CD4-positive, alpha-beta T cell treated with Interferon alpha-2 for 1 hour (primary cell): ENCODE data around the gene KLHDC1.

Experiments used
- DNase-seq, 2 donors: peaks; one replicate each; pipeline ENCODE4 v3.0.0-alpha.2; 2020 to 2022

Gene KLHDC1

GRCh38 chr14:49792618-49793017, 99.7 kb downstream of the KLHDC1 start:
- DNase-seq = no peak

- no peak for DNase-seq
Measured at GRCh38 chr14:49796025-49796424, 103.1 kb downstream of the KLHDC1 start.
